Right lobe of liver (tissue), 4 donors: ENCODE results near the gene TPT1.
"Not testable (repeated sequence)": the region's sequence is repeated elsewhere in the genome, so short reads cannot be mapped to it uniquely, and the experiment has no call there.

Experiments used
- POLR2A ChIP-seq: fragments of 450-650 bp; IDR thresholded peaks from one replicate; pipeline ENCODE4 v1.6.1; 2017; ENCODE audit warnings: antibody characterized with exemption, mild to moderate bottlenecking
- TF ChIP-seq, protein P1 (sequence below), 4 donors: fragments of 200-600 bp in 3 of 4; fragments of 450-650 bp in 1 of 4; IDR thresholded peaks; one replicate each; pipeline versions ENCODE4 v1.5.1 to v1.8.0; 2016 to 2022; ENCODE audit warnings: antibody characterized with exemption in 4 of 4, mild to moderate bottlenecking in 2 of 4
- donor health status: DM: no; HTN: no; CAD: no.
- donor health status: DM: no; HTN: no; CAD: no.
- donor health status: DM: no; HTN: yes; CAD: no.

DNA sequence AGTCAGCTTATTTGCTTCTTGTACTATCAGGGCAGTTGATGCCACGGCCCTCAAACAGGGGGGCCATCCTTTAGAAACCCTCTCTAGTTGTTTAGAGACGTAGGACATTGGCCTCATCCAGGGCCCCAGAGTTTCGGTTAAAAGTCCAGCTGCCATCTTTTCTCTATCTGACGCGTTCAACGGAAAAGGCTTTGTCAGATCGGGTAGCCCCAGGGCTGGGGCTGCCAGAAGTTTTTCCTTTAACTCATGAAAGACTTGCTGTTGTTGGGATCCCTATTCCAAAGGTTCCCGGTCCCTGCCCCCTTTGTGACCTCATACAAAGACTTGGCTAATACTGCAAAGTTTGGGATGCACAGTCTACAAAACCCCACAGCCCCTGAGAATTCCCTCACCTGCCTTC lies 37.8 kb upstream of the TPT1 start:
- TF ChIP-seq, protein P1, sequence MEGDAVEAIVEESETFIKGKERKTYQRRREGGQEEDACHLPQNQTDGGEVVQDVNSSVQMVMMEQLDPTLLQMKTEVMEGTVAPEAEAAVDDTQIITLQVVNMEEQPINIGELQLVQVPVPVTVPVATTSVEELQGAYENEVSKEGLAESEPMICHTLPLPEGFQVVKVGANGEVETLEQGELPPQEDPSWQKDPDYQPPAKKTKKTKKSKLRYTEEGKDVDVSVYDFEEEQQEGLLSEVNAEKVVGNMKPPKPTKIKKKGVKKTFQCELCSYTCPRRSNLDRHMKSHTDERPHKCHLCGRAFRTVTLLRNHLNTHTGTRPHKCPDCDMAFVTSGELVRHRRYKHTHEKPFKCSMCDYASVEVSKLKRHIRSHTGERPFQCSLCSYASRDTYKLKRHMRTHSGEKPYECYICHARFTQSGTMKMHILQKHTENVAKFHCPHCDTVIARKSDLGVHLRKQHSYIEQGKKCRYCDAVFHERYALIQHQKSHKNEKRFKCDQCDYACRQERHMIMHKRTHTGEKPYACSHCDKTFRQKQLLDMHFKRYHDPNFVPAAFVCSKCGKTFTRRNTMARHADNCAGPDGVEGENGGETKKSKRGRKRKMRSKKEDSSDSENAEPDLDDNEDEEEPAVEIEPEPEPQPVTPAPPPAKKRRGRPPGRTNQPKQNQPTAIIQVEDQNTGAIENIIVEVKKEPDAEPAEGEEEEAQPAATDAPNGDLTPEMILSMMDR (IDR thresholded peaks at IDR 0.05): not testable (repeated sequence)
- not testable (repeated sequence) for TF ChIP-seq POLR2A
